Stimulated activated CD8-positive, alpha-beta memory T cell treated with anti-CD3 and anti-CD28 coated beads, Interleukin-4, amount 100 ng/mL, for 48 hours (primary cell): ENCODE measurements around the gene SLC2A5.

ENCODE experiments used
- DNase-seq: peaks from one replicate; pipeline ENCODE4 v3.0.0-alpha.2; 2020

The SLC2A5 gene

DNA sequence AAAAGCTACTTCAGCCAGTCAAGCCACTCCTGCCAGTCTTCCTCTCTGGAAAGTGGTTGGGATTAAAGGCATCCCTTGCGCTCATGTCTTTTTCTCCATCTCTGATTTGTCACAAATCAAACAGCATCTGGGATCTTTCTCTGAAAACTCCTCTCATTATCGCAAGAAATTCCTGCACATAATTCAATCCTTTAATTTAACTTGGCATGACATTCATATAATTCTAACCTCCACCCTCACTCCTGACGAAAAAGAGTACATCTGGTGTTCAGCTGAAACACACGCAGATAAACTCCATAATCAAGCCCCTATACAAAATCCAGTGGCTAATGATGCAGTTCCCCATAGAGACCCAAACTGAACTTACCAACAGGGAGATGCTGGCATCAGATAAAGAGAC, 19.4 kb upstream of the SLC2A5 start:
- no peak for DNase-seq

GRCh38 chr1:9087411-9088125, 18.1 kb upstream of the SLC2A5 start:
- no peak for DNase-seq

- DNase-seq: no peak
Measured at GRCh38 chr1:9086796-9087195, 17.4 kb upstream of the SLC2A5 start.

GRCh38 chr1:9086045-9086444, 16.6 kb upstream of the SLC2A5 start:
- no peak for DNase-seq

DNA sequence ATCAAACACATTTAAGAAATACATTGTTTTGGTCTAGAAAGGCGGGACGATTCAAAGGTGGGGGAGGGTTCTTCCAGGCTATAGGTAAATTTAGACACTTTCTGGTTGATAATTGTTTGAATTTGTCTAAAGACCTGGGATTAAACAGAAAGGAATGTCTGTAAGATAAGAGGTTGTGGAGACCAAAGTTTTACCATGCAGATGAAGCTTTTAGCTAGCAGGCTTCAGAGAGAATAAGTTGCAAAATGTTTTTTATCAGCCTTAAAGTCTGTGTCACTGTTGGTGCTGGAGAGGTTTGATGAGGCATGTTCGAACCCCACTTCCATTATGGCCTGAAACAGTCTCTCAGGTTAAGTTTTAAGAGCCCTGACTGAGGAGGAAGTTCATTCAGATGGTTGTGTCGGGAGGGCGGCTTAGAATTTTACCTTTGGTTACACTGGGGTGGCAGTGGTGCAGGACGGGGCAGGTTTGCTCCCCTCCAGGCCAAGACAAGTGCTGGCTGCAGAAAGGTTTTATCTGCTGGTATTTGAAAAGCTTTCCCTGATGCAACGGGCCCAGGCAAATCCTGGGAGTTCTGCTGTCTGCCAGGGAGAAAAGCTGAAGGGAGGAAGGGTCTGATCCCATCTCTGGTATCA, 16.0 kb upstream of the SLC2A5 start:
- DNase-seq: no peak

- DNase-seq: no peak
Measured at GRCh38 chr1:9084906-9085305, 15.5 kb upstream of the SLC2A5 start.

GRCh38 chr1:9081473-9081872, 12.0 kb upstream of the SLC2A5 start:
- no peak for DNase-seq

- no peak for DNase-seq
Measured at GRCh38 chr1:9080705-9081291, 11.4 kb upstream of the SLC2A5 start.

DNA sequence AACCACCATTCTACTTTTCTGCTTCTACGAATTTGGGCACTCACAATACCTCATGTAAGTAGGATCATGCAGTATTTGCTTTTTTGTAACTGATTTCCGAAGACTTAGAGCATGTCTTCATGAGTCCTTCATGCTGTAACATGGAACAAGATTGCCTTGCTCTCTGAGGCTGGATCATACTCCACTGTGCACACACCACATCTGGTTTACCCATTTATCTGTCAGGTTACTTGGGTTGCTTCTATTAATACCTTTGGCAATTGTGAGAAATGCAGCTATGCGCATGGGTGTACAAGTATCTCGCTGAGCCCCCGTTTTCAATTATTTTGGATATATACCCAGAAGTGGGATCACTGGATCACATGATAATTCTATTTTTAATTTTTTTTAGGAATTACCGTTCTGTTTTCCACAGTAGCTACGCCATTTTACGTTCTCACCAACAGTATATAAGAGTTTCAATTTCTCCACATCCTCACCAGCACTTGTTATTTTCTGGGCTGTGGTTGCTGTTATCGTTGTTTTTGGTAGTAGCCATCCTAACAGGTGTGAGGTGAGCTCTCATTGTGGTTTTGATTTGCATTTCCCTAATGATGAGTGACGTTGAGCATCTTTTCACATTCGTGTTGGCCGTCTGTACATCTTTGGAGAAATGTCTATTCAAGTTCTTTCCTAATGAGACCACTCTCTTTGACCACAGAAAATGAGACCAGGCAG, 10.7 kb upstream of the SLC2A5 start:
- DNase-seq: no peak

- no peak for DNase-seq
Measured at GRCh38 chr1:9078752-9079500, 9.5 kb upstream of the SLC2A5 start.

DNA sequence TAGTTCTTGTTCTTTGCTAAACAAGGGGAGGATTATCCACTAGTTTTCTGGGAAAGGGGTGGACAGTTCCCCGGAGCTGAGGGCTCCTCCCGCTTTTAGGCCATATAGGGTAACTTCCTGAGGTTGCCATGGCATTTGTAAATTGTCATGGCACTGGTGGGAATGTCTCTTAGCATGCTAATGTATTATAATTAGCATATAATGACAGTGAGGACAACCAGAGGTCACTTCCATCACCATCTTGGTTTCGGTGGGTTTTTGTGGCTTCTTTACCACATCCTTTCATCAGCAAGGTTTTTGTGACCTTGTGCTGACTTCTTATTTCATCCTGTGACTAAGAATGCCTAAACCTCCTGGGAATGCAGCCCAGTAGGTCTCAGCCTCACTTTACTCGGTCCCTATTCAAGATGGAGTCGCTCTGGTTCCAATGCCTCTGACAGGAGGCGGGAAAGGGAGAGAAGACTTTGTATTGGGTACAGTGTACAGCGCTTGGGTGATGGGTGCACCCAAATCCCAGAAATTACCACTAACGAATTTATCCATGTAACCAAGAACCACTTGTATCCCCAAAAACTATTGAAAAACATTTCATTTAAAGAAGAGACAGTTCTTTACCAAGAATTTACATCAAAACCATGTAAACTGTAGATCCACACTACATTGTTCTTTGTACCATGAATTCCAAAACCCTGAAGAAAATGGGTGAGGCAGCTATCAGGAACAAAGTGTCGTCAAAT, 8.7 kb upstream of the SLC2A5 start:
- DNase-seq: no peak

- no peak for DNase-seq
Measured at GRCh38 chr1:9075022-9075421, 5.6 kb upstream of the SLC2A5 start.

DNA sequence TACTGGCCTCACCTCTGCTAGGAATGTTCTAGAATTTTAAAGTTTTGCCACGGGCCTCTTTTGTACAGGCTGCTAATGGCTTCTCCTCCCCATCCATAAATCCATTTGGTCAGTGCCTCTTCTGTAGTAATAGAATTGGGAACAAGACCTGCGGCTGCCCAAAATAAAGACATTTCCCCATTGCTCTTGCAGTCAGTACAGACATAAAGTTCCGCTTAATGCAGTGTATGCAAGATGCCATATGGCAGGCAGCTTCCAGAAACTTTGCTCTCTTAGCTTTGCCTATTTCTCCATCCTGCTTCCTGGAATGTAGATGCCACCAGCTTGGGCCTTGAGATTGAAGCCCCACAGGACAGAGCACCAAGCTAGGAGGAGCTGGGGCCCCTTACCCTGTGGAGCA, 3.7 kb upstream of the SLC2A5 start:
- no peak for DNase-seq

- DNase-seq: no peak
Measured at GRCh38 chr1:9071554-9072235, 2.3 kb upstream of the SLC2A5 start.

DNA sequence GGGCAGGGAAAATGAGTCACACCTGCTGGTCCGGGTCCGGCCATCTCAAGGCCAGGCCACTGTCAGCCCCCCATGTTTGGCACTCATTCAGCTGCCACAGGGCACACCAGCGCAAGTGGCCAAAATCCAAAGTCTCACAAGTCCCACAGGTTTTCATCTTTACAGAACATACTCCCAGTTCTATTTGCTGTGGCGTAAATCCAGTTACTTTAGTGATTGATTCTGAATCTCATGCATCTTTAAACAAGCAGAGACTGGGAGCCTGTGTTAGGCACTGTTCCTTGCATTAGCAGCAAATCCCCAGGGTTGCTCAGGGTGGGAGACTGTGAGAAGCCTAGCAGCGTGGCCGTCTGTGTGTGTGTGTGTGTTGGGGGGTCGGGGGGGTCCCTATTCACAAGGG, 1.1 kb upstream of the SLC2A5 start:
- DNase-seq: no peak

GRCh38 chr1:9068981-9069325, 482 bp downstream of the SLC2A5 start:
- DNase-seq: no peak

DNA sequence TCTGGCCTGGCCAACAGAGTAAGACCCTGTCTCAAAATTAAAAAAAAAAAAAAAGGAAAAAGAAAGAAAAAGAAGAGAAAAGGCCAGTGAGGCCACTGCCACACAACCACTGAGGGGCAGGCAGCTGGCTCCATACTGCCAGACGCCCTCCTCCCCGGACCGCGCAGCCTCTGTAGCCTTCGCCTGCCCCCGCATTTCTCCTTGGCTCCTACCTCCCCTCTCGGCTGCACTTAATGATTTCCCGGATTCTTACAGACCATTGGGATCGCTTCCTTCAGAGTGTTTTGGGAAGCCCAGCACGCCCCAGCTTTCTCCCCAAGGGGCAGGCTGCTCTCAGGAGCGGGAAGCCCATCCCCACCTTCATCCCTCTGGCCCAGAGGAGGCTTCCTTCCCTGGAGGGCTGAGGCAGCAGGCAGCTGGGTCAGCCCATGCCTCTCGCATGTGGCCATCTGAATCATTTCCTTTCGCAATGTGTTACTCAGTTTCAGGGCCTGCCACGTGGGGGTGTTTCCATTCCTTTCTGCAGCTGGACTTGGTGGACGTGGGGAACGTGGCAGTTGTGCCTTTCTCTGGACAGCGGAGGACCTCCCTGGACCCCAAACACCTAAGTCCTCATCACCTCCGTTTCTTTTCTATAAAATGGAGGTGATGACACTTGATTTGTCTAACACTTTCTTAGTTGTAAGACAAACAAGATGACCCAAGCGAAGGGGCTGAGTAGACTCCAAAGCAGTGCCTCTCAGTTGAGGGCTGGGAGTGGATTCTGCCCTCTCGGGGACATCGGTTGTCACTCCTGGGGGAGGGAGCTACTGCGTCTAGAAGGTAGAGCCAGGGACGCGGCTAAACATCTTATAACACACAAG, 2.3 kb downstream of the SLC2A5 start:
- no peak for DNase-seq

GRCh38 chr1:9065213-9065751, 4.2 kb downstream of the SLC2A5 start:
- no peak for DNase-seq

GRCh38 chr1:9062846-9063245, 6.6 kb downstream of the SLC2A5 start:
- DNase-seq: no peak

- no peak for DNase-seq
Measured at GRCh38 chr1:9062021-9062471, 7.4 kb downstream of the SLC2A5 start.
